ENCODE measurements around the gene KLHL6. TPM values are rescaled to one million over a fixed set of nuclear protein-coding genes. Genes with fewer than 3 reads are reported as not detected.

KLHL6 gene
- total and polyA plus RNA-seq, 2 of the 13 experiments (the other 11 are each of a cell fraction or from before 2014, with no cell fraction given) = not detected

- Histone ChIP-seq H3K27ac (ENCODE audit: extremely low read length, insufficient read depth, low read length) (no peak overlapping the region), H3K4me1 (ENCODE audit: insufficient read depth, low read length) (peaks cover 10% of the 10 kb centered on the region; the same call in 1 of the 2 replicates), H3K9ac (ENCODE audit: insufficient read depth, low read depth, low read length) (no peak overlapping the region), H3K4me3 (replicated peaks in 1 of 3; ENCODE audit: insufficient read depth in 1 of 3, low read depth in 2 of 3, low read length in 3 of 3) (no peak overlapping the region), H3K4me2 (ENCODE audit: low read depth, low read length) (no peak overlapping the region), H3K36me3 (replicated peaks in 1 of 2; ENCODE audit: control insufficient read depth in 1 of 2, insufficient read depth in 2 of 2, low read length in 2 of 2) (no peaks in the 10 kb centered on the region), H2AFZ (ENCODE audit: low read length) (no peak overlapping the region), H3K27me3 (ENCODE audit: control insufficient read depth in 1 of 2, insufficient read depth in 2 of 2, low read length in 2 of 2) (peaks cover 1 to 9% of the 10 kb centered on the region in 2 experiments; a peak in 1 of 5 replicates), H4K20me1 (ENCODE audit: insufficient read depth, low read length) (no peaks in the 10 kb centered on the region), H3K79me2 (ENCODE audit: insufficient read depth, low read length) (no peaks in the 10 kb centered on the region), H3K9me3 (ENCODE audit: low read length) (no peaks in the 10 kb centered on the region)
- no peak for ATAC-seq
- CTCF ChIA-PET (ENCODE audit: low intra/inter-chr PET ratio, low total read pairs) = no interaction called here
- intact Hi-C loops (cut with micrococcal nuclease; ENCODE audit: unreplicated experiment) (loop anchor here (10.0 kb wide), 1 partner anchor 133 kb away; no protein-coding TSS in a partner anchor), in situ Hi-C loops (cut with HindIII; ENCODE audit: extremely low pct_ligation_motif_present, low pct_unique_long_range_greater_than_20kb) (no loop called here)
- no peak for DNase-seq (ENCODE audit: low spot score)
- TF ChIP-seq MIER3 (CRISPR knock-in tag; IDR thresholded peaks at IDR 0.05; ENCODE audit: borderline replicate concordance) (no peak), MBD4 (IDR thresholded peaks at IDR 0.05; ENCODE audit: borderline replicate concordance, low read length) (no peak), ZBTB1 (CRISPR knock-in tag; IDR thresholded peaks at IDR 0.05; ENCODE audit: borderline replicate concordance) (no peak), TBP (CRISPR knock-in tag; IDR thresholded peaks at IDR 0.05) (no peak), TSC22D2 (CRISPR knock-in tag; IDR thresholded peaks at IDR 0.05; ENCODE audit: borderline replicate concordance) (no peak), LBX2 (CRISPR knock-in tag; IDR thresholded peaks at IDR 0.05; ENCODE audit: borderline replicate concordance) (no peak), ZNF790 (CRISPR knock-in tag; IDR thresholded peaks at IDR 0.05; ENCODE audit: borderline replicate concordance) (no peak), CHCHD3 (CRISPR knock-in tag; IDR thresholded peaks at IDR 0.05) (no peak), AKAP8 (CRISPR knock-in tag; IDR thresholded peaks at IDR 0.05) (no peak), ZNF552 (CRISPR knock-in tag; IDR thresholded peaks at IDR 0.05; ENCODE audit: borderline replicate concordance) (no peak)
- TF ChIP-seq, protein P1, sequence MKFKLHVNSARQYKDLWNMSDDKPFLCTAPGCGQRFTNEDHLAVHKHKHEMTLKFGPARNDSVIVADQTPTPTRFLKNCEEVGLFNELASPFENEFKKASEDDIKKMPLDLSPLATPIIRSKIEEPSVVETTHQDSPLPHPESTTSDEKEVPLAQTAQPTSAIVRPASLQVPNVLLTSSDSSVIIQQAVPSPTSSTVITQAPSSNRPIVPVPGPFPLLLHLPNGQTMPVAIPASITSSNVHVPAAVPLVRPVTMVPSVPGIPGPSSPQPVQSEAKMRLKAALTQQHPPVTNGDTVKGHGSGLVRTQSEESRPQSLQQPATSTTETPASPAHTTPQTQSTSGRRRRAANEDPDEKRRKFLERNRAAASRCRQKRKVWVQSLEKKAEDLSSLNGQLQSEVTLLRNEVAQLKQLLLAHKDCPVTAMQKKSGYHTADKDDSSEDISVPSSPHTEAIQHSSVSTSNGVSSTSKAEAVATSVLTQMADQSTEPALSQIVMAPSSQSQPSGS (CRISPR knock-in tag; IDR thresholded peaks at IDR 0.05) = no peak
- TF ChIP-seq, protein P2, sequence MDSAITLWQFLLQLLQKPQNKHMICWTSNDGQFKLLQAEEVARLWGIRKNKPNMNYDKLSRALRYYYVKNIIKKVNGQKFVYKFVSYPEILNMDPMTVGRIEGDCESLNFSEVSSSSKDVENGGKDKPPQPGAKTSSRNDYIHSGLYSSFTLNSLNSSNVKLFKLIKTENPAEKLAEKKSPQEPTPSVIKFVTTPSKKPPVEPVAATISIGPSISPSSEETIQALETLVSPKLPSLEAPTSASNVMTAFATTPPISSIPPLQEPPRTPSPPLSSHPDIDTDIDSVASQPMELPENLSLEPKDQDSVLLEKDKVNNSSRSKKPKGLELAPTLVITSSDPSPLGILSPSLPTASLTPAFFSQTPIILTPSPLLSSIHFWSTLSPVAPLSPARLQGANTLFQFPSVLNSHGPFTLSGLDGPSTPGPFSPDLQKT (CRISPR knock-in tag; IDR thresholded peaks at IDR 0.05; ENCODE audit: borderline replicate concordance) = no peak
- no peak for FAIRE-seq
- POLR2A ChIA-PET = no interaction called here
- no TSS peak for BruUV-seq (replicated peaks)
- 63% methylated on average over 23 of the region's 23 CpGs for WGBS (ENCODE audit: low lambda C conversion rate)
These were observed 64.2 kb downstream of the KLHL6 start for GRCh38 chr3:183491109-183491922.

Data from HepG2 (cell line).